ENCODE data around the gene NLRP12.

DNA sequence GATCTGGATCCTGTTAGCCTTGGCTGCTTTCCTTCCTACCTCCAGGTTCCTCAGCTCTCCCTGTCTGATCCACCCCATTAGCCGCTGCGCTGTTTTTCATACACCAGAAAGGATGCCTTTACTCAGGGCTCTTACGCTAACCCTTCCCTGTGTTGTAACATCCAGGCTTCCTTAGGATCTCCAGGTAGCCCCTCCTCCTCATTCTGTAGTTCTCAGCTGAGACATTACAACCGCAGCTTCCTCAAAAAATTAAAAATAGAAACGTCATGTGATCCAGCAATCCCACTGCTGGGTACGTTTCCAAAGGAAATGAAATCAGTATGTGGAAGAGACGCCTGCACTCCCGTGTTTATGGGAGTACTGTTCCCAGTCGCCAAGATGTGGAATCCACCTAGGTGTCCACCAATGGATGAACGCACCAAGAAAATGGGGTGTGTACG is 25.1 kb upstream of the NLRP12 start:
- TF ChIP-seq, protein P1, sequence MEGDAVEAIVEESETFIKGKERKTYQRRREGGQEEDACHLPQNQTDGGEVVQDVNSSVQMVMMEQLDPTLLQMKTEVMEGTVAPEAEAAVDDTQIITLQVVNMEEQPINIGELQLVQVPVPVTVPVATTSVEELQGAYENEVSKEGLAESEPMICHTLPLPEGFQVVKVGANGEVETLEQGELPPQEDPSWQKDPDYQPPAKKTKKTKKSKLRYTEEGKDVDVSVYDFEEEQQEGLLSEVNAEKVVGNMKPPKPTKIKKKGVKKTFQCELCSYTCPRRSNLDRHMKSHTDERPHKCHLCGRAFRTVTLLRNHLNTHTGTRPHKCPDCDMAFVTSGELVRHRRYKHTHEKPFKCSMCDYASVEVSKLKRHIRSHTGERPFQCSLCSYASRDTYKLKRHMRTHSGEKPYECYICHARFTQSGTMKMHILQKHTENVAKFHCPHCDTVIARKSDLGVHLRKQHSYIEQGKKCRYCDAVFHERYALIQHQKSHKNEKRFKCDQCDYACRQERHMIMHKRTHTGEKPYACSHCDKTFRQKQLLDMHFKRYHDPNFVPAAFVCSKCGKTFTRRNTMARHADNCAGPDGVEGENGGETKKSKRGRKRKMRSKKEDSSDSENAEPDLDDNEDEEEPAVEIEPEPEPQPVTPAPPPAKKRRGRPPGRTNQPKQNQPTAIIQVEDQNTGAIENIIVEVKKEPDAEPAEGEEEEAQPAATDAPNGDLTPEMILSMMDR (IDR thresholded peaks at IDR 0.05; ENCODE audit: low read depth, low read length, poor library complexity, severe bottlenecking) = no peak
- TF ChIP-seq EZH2phosphoT487 (IDR thresholded peaks at IDR 0.05; ENCODE audit: borderline replicate concordance, low read length) = no peak

Data from DOHH2 (cell line).